Effector memory CD8-positive, alpha-beta T cell (primary cell): ENCODE measurements around the gene OR51Q1.

ENCODE experiments used
- ATAC-seq: fragments of 150-1000 bp; cut with Tn5 transposase; replicated peaks from 2 replicates; pipeline ENCODE4 v1.10.0; 2021; ENCODE audit warnings: mild to moderate bottlenecking, moderate library complexity
- DNase-seq, 3 experiments: peaks; one replicate each; pipeline ENCODE4 v3.0.0; 2021
- H3K27ac Mint-ChIP-seq, 2 donors: one replicate each; pipeline ENCODE4 v1.8.0; 2022; ENCODE audit warnings: mild to moderate bottlenecking in 2 of 2, mixed read lengths in 2 of 2, moderate library complexity in 2 of 2
- H3K27me3 Mint-ChIP-seq, 2 donors: one replicate each; pipeline ENCODE4 v1.8.0; 2022; ENCODE audit warnings: mixed read lengths in 2 of 2
- H3K36me3 Mint-ChIP-seq: one replicate; pipeline ENCODE4 v1.8.0; 2022; ENCODE audit warnings: mild to moderate bottlenecking, moderate library complexity, mixed read lengths; ENCODE audit not compliant: insufficient read depth
- H3K4me1 Mint-ChIP-seq, 2 donors: one replicate each; pipeline ENCODE4 v1.8.0; 2022; ENCODE audit warnings: low read depth in 2 of 2, mixed read lengths in 2 of 2
- H3K4me3 Mint-ChIP-seq, 2 donors: one replicate each; pipeline ENCODE4 v1.8.0; 2022; ENCODE audit warnings: mild to moderate bottlenecking in 2 of 2, mixed read lengths in 2 of 2, moderate library complexity in 2 of 2
- H3K9me3 Mint-ChIP-seq, 2 donors: one replicate each; pipeline ENCODE4 v1.8.0; 2022; ENCODE audit warnings: mixed read lengths in 2 of 2

Gene OR51Q1

DNA sequence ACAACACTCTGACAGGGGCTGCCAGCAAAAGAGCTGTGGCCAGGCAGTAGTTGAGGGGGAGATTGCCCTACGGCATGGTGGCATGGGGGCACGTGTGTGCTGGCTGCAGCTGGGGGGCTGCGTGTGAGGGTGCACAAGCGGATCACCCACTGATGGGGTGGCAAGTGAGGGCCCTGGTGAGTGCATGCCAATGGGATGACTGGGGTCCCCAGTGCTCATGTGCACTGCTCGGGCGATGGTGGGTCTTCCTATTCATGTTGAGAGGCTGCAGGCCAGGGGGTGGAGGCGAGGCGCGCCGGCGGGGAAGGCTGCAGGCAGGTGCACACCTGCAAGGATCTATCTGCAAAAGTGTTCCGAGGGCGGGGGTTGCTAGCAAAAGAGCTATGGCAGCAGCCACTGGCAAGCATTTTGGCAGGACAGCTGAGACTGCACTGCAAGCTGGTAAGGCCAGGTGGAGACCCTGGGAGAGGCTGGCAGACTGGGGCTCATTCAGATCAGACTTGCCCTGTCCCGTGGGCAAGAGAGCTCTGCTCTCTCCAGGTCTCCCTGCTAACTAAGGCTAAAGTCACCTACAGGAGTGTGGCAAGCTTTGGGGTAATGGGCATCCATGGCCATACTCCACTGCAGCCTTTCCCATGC is 39.2 kb downstream of the OR51Q1 start:
- no peak overlapping the region for H3K4me3 Mint-ChIP-seq
- no peak overlapping the region for H3K27ac Mint-ChIP-seq
- H3K9me3 Mint-ChIP-seq = no peaks in the 10 kb centered on the region
- H3K4me1 Mint-ChIP-seq = peaks cover 0 to 5% of the 10 kb centered on the region in 2 donors
- DNase-seq (no peak), ATAC-seq (no peak)
- no peaks in the 10 kb centered on the region for H3K36me3 Mint-ChIP-seq
- H3K27me3 Mint-ChIP-seq = peaks cover 18 to 29% of the 10 kb centered on the region in 2 donors

DNA sequence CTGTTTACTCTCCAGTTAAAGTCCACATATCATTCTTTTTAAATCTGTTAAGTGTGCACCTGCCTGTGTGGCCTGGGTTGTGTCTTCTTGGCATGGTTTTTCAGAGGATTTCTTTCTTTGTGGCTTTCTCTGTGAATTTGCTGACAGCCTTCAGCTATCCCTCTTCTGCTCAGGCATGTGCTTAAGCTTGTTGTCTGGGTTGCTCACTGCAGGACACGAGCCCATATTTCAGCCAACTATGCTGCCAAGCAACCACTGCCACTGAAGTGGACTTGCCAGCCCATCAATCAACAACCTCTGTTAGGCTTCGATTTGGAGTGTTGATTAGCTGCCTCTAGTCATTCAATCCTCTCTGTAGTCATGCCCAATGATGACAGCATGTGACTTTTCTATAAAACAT is 45.6 kb downstream of the OR51Q1 start:
- Mint-ChIP-seq H3K4me1 (no peaks in the 10 kb centered on the region), H3K27ac (no peak overlapping the region), H3K4me3 (no peak overlapping the region), H3K9me3 (no peaks in the 10 kb centered on the region), H3K36me3 (no peaks in the 10 kb centered on the region), H3K27me3 (peaks cover 21 to 32% of the 10 kb centered on the region in 2 donors)
- ATAC-seq (no peak), DNase-seq (no peak)
